HUES6 (cell line): ENCODE data around the gene ATP8A2.
"Not testable (repeated sequence)": the region's sequence is repeated elsewhere in the genome, so short reads cannot be mapped to it uniquely, and the experiment has no call there.

Source experiments
- H3K27ac ChIP-seq: 2 replicates; pipeline ENCODE4 v1.7.0; 2013; ENCODE audit warnings: low read depth, mild to moderate bottlenecking, low read length, inconsistent platforms
- H3K27me3 ChIP-seq: 2 replicates; pipeline ENCODE4 v1.6.1; 2013; ENCODE audit warnings: low read length; ENCODE audit not compliant: control insufficient read depth, insufficient read depth
- H3K36me3 ChIP-seq: 2 replicates; pipeline ENCODE4 v1.6.1; 2013; ENCODE audit warnings: low read length; ENCODE audit not compliant: control insufficient read depth, insufficient read depth
- H3K4me1 ChIP-seq: 2 replicates; pipeline ENCODE4 v1.6.1; 2013; ENCODE audit warnings: low read length; ENCODE audit not compliant: control insufficient read depth, insufficient read depth
- H3K4me3 ChIP-seq: 2 replicates; pipeline ENCODE4 v1.5.1; 2013; ENCODE audit warnings: low read depth, low read length
- H3K9ac ChIP-seq: one replicate; pipeline ENCODE4 v1.6.1; 2013; ENCODE audit warnings: mild to moderate bottlenecking, low read length
- H3K9me3 ChIP-seq: 2 replicates; pipeline ENCODE4 v1.6.1; 2013; ENCODE audit warnings: low read depth, low read length; ENCODE audit not compliant: control insufficient read depth, insufficient read depth

Gene ATP8A2

DNA sequence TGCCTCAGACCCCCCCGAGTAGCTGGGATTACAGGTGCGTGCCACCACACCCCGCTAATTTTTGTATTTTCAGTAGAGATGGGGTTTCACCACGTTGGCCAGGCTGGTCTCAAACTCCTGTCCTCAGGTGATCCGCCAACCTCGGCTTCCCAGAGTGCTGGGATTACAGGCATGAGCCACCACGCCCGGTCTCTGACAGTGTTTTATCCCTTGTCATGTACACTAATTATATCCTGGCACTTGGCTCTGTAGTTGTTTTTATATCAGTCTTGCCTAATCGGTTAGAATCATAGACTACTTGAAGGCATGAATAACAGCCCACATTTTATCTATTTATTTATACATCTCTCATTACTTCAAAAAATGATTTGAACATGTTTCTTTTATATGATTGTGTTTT is 455.4 kb downstream of the ATP8A2 start:
- not testable (repeated sequence) for H3K27ac ChIP-seq, H3K36me3 ChIP-seq, H3K4me1 ChIP-seq, H3K9me3 ChIP-seq, H3K27me3 ChIP-seq, H3K4me3 ChIP-seq, H3K9ac ChIP-seq

DNA sequence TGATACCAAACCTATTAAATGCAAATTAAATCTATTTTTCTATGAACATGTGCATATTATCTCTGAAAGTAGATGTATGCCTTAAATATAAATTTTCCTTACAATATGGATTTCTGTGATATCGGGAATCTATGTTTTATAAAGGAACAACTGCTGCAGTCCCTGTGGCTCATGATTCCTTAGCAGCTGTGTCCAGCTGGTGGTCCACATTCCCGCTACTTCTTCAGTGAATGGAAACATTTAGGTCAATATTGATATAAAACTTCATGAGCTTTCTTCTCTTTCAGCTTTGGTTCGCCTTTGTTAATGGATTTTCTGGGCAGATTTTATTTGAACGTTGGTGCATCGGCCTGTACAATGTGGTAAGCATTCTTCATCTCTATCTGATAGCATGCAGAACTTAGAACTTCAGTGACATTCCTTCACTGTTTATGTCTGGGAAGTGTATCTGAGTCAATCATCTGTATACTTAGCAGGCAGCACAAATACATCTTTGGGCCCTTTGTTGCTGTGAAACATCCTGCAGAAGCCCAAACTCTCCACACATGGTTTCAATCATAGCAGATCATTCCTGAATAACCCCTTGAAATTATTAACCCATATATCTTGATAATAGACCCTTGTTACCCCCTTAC is 456.2 kb downstream of the ATP8A2 start:
- Histone ChIP-seq H3K27ac (no peak overlapping the region), H3K4me1 (no peaks in the 10 kb centered on the region), H3K36me3 (no peaks in the 10 kb centered on the region), H3K9me3 (no peaks in the 10 kb centered on the region), H3K4me3 (no peak overlapping the region), H3K27me3 (no peaks in the 10 kb centered on the region), H3K9ac (no peak overlapping the region)

DNA sequence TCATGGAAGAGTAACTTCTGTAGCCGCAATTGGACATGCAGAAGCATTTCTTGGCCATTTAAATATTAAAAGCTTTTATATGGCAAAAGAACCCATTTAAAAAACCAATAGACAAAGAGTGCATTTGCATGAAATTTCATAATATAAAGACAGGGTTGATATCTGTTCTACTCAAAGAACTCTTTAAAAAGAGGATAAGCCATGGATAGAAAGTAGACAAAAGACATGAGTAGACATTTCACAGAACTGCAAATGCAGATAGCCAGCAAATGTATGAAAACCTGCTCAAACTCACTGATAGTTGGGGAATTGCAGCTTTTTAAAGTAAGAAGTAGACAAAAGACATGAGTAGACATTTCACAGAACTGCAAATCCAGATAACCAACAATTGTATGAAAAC is 462.0 kb downstream of the ATP8A2 start:
- H3K4me1 ChIP-seq, result no peaks in the 10 kb centered on the region
- no peak overlapping the region for H3K27ac ChIP-seq
- no peak overlapping the region for H3K9ac ChIP-seq
- H3K9me3 ChIP-seq, result no peaks in the 10 kb centered on the region
- no peaks in the 10 kb centered on the region for H3K27me3 ChIP-seq
- H3K36me3 ChIP-seq, result no peaks in the 10 kb centered on the region
- no peak overlapping the region for H3K4me3 ChIP-seq

DNA sequence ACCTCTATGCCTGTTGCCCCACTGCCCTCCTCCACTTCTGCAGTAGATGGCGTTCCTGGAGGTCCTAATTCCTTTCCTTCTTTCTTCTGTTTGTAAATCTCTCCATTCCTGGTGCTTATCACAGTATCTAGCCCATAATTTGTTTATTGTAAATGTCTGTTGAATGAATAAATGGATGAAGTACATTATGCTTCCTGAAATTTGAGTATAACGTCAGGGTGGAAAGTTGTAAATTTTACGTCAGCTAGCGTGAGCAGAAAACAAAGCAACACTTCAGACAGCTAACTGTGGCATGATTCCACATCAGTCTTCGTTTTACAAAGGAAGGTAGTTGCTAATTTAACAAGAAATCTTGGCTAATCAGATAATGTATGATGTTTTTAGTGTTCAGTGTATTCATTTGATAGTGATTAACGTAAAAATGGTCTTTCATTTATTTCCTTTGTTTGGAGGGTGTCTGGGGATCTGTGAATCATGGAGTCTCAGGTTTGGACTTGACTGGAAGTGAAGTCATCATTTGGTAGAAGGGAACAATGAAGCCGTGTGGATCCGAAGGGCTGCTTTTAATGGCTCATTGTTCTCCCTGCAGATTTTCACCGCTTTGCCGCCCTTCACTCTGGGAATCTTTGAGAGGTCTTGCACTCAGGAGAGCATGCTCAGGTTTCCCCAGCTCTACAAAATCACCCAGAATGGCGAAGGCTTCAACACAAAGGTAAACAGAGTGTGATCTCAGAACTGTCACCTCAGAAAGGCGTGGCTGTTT is 465.0 kb downstream of the ATP8A2 start:
- H3K4me3 ChIP-seq, result no peak overlapping the region
- peaks cover 3% of the 10 kb centered on the region; the same call in 1 of the 2 replicates for H3K9me3 ChIP-seq
- H3K4me1 ChIP-seq, result no peaks in the 10 kb centered on the region
- no peak overlapping the region for H3K9ac ChIP-seq
- no peaks in the 10 kb centered on the region for H3K27me3 ChIP-seq
- no peaks in the 10 kb centered on the region for H3K36me3 ChIP-seq
- H3K27ac ChIP-seq, result no peak overlapping the region

DNA sequence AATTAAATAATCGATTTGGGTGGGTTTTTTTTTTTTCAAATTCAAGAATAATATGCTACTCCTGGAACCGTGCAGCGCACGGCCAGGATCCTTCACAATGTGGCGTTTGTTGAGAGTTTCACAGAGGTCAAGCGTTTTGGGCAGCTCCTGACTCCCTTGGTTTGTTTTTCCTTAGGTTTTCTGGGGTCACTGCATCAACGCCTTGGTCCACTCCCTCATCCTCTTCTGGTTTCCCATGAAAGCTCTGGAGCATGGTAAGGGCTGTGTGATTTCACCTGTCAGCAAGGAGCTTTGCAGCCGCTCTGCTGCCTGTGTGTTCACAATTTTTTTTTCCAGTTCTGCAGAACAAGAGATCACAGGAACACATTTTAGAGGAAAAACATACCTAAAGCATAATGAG is 467.6 kb downstream of the ATP8A2 start:
- Histone ChIP-seq H3K4me1 (no peaks in the 10 kb centered on the region), H3K9ac (no peak overlapping the region), H3K4me3 (no peak overlapping the region), H3K9me3 (peaks cover 3% of the 10 kb centered on the region; the same call in 1 of the 2 replicates), H3K27ac (no peak overlapping the region), H3K27me3 (no peaks in the 10 kb centered on the region), H3K36me3 (no peaks in the 10 kb centered on the region)

DNA sequence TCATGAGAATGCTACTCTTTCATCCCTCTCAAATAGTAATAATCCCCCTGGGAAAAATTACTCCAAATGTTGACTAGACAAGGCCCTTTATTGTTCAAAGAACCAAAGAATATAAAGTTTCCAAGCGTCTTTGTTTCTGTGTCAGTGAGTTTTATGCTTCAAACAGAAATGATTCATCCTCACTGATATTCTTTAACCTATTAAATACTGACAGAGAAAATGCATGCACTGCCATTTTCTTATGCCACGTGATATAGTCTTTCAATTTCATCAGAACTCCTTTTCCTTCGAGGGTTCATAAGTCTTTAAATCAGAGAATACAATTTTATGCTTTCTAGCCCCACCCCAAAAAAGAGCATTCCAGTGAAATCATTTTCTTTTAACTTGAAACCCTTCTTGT is 468.5 kb downstream of the ATP8A2 start:
- no peaks in the 10 kb centered on the region for H3K4me1 ChIP-seq
- H3K9me3 ChIP-seq, result peaks cover 3% of the 10 kb centered on the region; the same call in 1 of the 2 replicates
- no peak overlapping the region for H3K4me3 ChIP-seq
- no peaks in the 10 kb centered on the region for H3K36me3 ChIP-seq
- no peaks in the 10 kb centered on the region for H3K27me3 ChIP-seq
- no peak overlapping the region for H3K27ac ChIP-seq
- no peak overlapping the region for H3K9ac ChIP-seq

DNA sequence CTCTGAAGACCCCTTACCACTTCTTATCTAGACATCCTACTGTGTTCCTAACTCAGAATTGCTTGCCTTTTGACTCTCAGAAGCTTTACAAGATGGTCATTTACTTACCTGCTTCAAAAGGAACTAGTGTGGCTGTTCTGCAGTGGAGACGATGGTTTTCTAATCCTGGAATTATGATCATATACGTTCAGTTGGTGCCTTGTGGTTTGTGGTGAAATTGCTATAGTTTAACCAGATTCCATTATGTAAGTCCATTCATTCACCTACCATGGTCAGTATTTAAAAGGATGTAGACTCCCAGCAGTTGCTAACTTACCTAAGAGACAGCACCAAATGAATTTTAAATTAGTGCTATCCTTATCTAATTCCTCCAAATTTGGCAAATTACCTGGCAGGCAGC is 469.2 kb downstream of the ATP8A2 start:
- no peak overlapping the region for H3K4me3 ChIP-seq
- no peak overlapping the region for H3K9ac ChIP-seq
- H3K27ac ChIP-seq, result no peak overlapping the region
- H3K4me1 ChIP-seq, result no peaks in the 10 kb centered on the region
- H3K36me3 ChIP-seq, result no peaks in the 10 kb centered on the region
- H3K27me3 ChIP-seq, result no peaks in the 10 kb centered on the region
- H3K9me3 ChIP-seq, result peaks cover 3% of the 10 kb centered on the region; the same call in 1 of the 2 replicates

DNA sequence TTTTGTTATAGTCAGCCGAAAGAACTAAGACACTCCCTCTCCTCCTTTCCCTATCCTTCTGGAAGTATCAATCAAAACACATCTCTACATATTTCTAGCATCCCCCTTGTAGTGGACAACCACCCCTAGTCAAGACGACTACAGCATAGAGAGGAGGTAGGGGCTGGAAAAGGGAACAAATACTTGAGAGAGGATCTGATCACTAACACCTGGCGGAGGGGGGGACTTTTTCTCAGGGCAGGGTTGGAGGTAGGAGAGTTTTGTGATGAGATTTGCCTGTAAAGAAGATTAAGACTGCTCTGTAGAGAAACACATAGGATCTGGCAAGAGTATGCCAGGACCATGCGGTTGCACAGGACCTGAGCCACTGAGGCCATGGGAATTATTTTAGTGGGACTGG is 471.9 kb downstream of the ATP8A2 start:
- Histone ChIP-seq H3K27me3 (no peaks in the 10 kb centered on the region), H3K4me3 (no peak overlapping the region), H3K9me3 (peaks cover 3% of the 10 kb centered on the region; the same call in 1 of the 2 replicates), H3K9ac (no peak overlapping the region), H3K4me1 (peaks cover 11% of the 10 kb centered on the region), H3K27ac (no peak overlapping the region), H3K36me3 (no peaks in the 10 kb centered on the region)

DNA sequence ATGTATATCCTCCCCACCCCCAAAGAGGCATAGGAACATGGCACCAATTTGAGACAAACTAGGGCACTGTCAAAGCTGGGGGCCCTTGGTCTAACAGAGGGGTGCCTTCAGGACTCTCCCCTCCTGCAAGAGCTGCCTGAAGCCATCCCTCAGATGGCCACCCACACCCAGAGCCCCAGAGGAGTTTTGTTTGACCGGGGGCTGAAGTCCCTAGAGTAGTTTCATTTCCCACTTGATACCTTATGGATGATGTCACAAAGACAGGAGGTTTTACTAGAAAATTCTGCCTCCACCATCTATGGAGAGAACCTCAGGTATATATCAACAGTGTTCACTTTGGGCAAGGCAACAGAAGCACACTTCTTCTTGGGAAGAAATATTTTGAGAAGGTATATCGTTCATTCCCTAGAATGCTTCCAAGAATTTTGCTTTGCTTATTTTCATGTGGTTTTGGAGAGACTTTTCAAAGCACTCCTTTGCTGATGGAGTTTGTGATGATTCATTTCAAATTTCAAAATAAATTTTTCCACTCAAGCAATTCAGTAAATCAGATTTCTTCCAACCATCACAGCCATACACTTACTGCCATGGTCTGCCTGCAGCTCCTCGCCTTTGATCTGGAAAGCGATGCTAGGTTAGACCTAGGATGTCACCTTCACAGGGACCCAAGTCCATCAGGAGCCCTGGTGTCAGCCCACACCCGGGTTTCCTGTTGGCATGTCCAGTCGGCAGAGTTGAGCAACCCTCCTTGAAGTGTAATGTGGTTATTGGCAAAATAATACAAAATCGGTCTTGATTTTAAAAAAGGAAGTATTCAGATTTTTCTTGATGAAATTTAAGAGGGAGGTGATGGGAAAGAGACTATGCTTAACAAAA is 473.0 kb downstream of the ATP8A2 start:
- Histone ChIP-seq H3K27ac (no peak overlapping the region), H3K27me3 (no peaks in the 10 kb centered on the region)

DNA sequence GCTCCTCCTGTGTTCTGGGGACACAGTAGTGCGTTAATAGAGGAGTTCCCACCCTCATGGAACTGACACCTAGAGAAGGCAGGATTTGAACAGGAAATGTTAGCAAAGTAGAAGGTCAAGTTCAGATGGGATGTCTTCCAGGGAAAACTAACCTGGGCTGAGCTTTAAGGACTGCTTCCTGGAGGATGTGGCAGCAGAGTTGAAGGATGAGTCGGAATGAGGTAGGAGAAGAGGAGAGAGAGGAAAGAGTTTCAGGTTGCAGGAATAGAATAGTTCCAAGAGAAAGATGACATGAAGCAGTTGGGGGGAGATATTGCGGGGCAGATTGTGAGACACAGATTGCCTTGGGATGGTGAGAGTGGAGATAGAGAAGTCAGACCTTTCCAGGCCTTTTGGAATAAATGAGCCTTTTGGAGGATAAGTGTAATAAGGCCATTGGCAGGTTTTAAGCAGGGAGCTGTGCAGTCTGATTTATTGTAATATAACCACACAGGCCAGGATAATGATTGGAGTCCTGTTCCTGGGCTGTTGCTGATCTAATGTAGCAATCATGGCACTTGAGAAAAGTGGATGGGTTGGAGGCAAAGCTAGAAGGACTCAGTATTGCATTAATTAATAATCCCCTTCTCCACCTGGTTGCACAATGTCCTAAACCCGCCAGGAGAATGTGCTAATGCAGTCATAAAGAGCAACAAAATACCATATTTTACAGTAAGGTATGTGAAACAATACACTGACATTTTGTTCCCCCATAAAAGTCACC is 474.6 kb downstream of the ATP8A2 start:
- H3K4me1 ChIP-seq, result peaks cover 15% of the 10 kb centered on the region
- peaks cover 3% of the 10 kb centered on the region; the same call in 1 of the 2 replicates for H3K9me3 ChIP-seq
- no peak overlapping the region for H3K9ac ChIP-seq
- no peak overlapping the region for H3K4me3 ChIP-seq
- H3K27me3 ChIP-seq, result no peaks in the 10 kb centered on the region
- no peaks in the 10 kb centered on the region for H3K36me3 ChIP-seq
- H3K27ac ChIP-seq, result no peak overlapping the region

More for the DNA sequence above, 473.0 kb downstream of the ATP8A2 start:
- no peak overlapping the region for H3K4me3 ChIP-seq
- H3K36me3 ChIP-seq, result no peaks in the 10 kb centered on the region
- H3K9ac ChIP-seq, result no peak overlapping the region
- H3K9me3 ChIP-seq, result peaks cover 3% of the 10 kb centered on the region; the same call in 1 of the 2 replicates
- H3K4me1 ChIP-seq, result peaks cover 15% of the 10 kb centered on the region
